HG02970 (cell line): ENCODE results near the gene SLC25A51.
"Not testable (repeated sequence)": the region's sequence is repeated elsewhere in the genome, so short reads cannot be mapped to it uniquely, and the experiment has no call there.

ENCODE experiments used
- ATAC-seq: cut with Tn5 transposase; IDR thresholded peaks from one replicate; pipeline ENCODE4 v1.9.1; 2021; ENCODE audit warnings: mild to moderate bottlenecking, moderate library complexity, moderate number of reproducible peaks; ENCODE audit not compliant: unreplicated experiment, low FRiP score

SLC25A51 gene

DNA sequence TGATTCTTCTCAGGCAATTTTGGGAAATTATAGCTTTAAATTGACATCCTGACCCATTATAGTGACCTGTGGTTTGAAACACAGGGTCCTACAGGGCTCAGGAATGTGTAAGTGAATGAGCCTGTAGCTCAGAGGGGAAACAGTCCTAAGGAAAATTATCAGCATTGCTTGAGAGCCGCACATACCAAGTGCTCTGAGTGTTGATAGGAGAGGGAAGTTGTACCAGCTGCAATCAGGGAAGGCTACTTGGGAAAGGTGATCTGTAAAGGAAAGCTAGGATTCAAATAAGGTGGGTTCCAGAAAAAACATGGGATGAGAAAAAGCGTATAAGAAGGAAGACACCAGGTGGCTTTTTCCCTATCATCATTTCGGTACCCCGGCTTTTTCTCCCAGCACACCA lies 4.4 kb upstream of the SLC25A51 start:
- no peak for ATAC-seq

DNA sequence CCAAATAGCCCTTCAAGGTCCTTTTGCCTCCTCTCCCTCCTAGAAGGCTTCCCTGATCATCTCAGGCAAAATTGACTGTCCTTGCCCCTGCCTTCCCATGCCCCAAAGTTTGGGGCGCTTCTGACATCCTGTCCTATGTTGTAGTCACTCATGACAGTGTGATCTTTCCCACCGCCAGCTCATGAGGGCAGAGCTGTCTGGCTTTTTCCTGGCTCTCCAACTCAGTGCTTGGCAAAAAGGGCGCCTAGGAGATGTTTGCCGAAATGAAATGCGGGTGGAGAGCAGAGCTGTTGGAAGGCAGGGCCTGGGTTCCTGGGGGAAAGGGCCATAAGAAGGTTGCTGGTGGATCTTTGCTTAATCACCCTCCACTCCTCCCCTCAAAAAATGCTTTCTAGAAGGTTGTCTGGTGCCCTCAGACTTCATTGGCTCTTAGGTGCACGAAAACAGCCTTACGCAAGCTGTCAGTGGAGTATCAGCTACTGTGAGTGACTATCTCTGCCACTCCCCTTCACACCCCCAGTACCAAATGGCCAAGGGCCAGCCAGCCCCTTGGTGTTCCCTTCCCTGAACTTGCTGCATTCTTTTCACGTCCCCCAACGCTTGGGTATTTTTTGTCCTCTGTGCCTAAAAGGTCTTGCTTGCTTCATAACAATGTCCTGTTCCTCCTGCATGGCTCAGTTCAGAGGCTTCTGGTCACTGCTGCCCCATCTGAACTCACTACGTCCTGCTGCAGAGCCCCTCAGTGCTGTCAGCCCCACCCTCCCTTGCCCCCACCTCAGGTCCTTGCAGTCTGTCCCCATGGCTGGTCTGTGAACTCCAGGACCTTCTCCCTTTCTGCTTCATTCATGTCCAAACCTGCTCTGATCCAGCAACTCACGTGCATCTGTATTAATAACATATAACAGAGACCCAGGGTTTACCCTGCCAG lies 2.6 kb upstream of the SLC25A51 start:
- ATAC-seq = no peak

DNA sequence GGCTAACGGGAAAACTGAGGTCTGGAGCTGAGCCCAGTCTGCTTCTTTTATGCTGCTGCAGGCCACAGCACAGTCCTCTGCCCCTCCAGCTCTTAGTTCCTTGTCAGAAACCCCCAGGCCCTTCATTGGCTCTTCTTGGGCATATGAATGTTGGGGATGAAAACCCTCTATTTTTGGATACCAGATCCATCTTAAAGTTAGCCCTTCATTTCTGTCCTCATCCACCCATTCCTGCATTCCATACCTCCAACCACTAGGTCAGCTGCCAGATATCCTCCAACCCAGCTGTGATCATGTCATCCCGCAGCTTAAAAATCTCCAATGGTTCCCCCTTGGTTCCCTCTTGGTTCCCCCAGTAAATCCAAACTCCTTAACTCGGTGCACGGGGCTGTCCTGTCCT lies 1.8 kb upstream of the SLC25A51 start:
- no peak for ATAC-seq

DNA sequence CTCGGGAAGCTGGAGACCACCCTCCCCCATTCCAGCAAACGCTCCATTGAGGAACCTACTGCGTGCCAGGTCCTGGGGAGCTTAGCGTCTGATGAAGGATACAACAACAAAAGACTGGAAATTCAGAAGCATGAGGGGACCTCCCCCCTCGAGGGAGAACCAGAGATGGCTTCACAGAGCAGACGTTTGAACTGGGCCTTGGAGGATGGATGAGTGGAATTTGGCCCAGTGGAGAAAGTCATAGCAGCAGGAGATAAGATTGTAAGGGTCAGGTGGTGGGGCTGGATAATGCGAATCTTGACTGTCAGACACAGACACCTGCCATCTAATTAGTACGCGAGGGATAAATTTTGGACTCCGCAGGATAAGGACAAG lies 1.2 kb upstream of the SLC25A51 start:
- no peak for ATAC-seq

DNA sequence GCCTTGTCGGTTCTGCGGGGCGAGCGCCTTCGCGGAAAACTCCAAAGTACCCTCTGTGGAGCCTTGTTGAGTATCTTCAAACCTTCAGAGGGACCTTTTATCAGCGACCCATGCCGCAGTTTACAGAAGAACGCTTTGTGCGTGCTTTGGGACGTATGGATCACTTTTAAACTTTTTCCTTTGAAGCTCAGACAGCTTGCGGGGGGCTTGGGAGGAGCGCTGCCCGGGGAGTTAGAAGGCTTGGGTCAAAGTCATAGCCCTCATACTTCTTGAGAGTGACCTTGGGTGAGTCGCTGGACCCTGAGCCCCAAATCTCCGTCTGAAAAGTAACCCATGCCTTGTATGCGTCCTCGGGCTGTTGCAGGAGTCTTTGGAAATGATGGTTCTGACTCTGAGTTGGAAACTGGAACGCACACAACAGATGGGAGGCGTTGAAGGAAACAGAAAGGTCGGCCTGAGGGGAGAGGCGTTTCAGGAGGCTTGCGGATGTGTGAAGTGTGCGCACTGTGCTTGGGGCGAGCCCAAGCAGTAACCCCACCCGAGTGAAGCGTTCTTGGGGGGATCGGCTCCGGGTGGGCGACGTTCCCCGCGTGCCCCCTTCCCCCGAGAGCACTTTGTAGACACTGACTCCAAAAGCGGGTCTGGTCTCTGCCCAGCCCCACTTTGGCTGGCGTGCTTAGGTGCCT lies 661 bp upstream of the SLC25A51 start:
- ATAC-seq = no peak

DNA sequence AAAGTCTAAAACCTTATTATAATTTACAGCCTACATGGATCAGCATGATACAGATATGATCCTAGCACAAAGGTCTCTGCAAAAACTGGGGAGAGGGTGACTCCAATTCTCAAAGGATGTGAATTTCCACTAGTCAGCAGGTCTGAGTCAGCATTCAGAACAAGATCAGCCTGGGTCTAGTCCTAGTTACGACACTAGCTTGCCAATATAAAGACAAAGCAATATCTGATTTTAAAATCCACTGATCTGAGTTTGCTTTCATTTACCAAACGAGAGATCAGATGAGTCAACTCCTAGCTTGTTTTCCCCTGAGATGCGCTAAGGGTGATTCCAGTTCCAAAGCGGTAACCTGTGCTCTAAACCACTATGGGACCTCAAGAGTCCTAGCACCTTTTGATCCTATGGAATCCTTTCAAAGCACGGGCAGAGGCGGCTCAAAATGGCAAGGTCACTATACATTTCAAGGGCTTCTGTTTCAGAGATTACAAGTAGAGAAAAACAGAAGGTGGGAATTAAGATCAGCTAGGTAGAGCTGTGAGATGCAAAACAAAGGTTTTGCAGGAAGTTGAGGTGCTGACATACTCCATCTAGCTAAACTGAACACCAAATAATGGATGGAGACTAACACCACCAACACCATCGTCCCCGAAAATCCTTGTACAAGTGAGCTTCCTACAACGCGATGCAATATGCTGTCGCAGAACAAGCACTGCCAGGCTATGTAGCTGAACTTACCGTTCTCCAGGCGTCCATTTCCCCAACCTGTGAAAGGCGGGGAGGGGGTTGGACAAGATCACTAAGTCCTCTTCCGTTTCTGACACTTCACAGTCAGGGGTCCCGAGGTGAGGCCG lies 906 bp downstream of the SLC25A51 start:
- peak; percentile 1 for ATAC-seq

DNA sequence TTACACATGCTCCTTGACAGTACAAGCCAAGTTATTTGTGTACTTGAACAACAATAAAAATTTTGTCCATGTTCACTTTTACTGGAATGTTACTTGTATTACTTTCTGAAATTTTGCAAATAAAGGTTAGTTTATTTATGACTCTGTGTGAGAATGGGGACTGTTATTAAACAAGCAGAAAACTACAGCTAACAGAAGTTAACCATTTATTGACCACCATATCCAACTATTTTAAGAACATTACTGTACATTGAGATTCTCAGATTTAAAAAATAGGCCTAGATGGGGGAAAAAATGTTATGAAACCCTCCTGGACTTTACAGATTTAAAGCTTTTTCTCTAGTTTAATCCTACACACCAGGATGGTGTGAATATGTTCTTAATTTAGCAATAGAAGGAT lies 1.8 kb downstream of the SLC25A51 start:
- ATAC-seq = no peak

DNA sequence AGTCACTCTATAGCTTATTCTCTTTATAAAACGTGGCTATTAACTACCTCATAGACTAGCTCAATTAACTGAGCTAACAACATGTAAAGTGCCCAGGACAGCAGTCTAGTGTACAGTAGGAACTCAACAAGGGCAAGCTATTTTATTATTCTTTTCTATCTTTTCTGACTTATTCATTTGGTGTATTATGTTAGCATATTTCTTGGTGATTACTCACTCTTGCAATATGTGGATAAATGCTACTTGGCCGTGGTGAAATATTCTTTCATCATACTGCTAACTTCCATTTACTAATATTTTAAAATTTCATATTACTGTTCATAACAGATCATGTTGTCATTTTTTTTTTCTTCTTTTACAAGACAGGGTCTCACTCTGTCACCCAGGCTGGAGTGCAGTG lies 4.9 kb downstream of the SLC25A51 start:
- no peak for ATAC-seq

DNA sequence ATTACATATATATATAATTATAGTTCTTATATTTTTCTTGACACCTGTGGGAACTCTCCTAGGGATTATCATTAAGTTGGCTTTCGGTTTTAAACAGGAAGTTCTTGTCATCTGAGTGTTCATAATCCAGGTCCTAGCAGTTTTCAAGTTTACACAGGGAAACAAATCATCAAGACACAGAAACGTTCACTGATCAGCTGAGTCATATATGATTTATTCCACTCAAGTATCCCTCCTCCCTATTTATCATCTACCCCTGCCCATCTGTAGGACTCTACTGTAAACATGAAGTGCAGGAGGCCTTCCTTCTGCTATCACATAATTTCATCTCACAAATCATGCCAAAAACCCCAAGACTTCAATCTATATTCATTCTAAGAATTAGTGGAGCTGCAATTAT lies 6.3 kb downstream of the SLC25A51 start:
- ATAC-seq = no peak

DNA sequence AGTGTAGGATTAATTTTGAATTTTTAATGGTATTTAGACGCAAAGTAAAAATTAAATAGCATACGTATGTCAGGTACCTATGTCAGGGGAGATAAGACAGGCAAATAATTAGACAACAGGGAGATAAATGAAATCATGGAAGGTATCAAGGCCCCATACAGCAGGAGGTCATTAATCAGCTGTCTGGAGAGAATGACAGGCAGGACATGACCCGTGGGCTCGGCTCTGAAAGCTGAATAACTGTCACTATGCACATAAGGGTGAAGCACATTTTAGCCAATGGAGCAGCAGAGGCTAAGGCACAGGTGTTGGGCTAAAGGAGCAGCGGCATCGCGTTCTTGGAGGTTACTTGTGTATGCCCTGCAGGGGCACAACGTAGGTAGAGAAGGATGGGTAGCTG lies 11.9 kb downstream of the SLC25A51 start:
- no peak for ATAC-seq

DNA sequence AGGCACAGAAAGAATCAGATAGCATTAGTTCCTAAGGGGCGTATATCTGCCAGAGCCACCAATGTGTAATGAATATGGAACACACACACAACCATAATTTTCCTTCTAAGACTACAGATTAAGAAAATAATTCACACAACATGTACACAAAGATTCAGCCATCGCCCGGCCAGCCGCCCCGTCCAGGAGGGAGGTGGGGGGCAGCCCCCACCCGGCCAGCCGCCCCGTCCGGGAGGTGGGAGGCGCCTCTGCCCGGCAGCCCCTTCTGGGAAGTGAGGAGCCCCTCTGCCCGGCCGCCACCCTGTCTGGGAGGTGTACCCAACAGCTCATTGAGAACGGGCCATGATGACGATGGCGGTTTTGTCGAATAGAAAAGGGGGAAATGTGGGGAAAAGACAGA lies 12.9 kb downstream of the SLC25A51 start:
- not testable (repeated sequence) for ATAC-seq

DNA sequence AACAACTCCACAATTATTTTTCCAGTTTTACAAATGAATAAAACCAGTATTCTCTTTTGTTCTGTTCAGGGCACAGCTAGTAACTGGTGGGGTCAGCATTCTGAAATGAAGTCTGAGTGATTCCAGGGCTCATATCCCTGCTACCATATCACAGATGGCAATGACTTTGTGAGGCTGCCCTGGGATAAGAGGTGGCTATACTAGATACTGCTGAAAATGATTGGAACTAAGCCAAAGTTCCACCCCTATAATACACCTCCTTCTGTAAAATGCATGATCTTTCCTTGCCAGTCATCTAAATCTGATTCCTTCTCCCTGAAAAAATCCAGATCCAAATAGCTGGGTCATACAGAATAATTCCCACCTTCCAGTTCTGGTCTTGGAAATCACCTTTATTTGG lies 14.4 kb downstream of the SLC25A51 start:
- ATAC-seq = no peak

DNA sequence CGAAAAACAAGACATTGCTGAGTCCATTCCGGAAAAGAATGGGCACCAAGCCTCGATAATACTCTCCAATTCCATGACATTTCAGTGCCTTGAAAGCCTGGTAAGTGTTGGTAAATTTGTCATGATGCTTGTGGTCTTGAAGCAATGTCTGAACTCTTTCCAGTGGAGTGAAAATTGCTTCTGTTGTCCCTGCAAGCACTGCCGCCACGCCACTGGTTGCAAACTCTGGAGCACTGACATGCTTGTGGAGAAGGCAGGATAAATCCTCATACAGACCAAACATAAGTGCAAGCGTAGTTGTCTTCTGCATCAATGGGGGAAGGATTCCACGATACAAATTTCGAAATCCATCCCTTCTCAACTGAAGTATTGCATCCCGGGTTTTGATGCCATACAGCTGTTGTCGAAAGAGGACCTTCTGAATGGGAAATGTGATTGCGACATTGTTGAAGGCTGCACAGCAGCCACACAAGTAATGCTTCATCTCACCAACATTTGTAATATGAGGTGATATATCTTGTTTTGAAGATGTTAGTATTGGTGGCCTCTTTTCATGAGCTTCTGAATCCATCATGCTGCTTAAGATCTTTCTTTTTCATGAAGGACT lies 15.8 kb downstream of the SLC25A51 start:
- not testable (repeated sequence) for ATAC-seq

DNA sequence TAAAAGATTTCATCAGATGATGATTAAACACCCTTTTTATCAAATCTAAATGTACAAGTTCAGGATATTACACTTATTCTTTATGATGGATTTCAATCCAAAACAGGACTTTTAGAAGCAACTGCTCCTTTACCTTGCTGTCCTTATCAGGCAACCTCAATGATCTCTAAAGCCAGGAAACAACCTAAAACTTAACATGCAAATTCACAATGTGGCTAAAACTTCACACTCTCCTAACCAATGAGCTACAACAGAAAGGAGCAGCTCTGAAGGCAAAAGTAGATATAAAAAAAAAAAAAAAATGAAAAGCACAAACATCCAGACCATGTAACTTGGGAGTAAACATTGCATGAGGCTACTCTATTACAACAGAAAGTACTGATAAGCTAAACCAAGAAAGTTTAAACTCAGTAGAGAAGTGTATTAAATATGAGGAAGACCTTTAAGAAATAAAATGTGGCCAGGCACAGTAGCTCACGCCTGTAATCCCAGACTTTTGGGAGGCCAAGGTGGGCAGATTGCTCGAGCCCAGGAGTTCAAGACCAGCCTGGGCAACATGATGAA lies 22.9 kb downstream of the SLC25A51 start:
- no peak for ATAC-seq

DNA sequence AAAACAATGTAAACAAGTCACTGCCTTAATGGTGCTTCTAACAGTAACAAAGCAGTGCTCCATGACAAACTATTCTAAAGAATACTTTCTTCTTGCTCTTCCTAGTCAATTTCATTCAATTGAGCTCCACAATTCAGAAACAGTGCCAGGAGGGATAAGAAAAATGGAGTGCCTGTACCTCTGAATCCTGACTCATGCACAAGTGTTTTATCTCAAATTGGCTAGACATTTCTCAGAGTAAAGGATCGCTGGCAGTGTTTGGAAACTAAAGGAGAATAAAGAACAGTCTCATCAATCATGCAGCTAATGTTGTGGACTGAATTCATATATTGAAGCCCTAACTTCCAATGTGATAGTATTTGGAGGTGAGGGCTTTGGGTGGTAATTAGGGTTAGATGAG lies 27.6 kb downstream of the SLC25A51 start:
- no peak for ATAC-seq

DNA sequence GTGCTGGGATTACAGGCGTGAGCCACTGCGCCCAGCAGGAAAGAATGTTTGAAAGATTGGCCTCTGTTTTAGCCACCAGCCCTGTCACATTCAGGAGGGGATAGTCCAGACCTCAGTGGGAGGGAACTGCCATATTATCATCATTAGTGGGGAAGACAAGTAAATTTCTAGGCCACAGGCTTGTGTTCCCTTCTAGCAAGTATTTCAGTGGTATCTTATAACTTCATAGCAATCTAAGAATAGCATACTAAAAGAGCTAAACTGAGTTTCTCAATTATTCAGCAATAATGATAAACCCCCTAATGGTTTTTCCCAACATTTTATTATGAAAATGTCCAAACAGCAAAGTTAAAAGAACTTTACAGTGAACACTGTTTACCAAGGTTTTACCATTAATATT lies 30.0 kb downstream of the SLC25A51 start:
- ATAC-seq = no peak

DNA sequence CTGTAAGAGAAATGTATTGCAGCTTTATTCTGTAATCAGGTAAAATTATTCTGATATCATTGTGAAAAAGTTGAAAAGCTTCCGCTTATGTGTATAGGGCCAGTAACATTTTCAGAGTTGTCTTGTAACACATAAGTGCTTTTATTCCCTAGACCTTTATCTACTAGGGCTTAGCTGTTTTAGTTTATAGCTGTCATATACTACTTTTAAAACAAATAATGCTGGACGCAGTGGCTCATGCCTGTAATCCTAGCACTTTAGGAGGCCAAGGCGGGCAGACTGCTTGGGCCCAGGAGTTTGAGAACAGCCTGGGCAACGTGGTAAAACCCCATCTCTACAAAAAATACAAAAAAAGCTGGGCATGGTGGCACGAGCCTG lies 33.1 kb downstream of the SLC25A51 start:
- no peak for ATAC-seq

DNA sequence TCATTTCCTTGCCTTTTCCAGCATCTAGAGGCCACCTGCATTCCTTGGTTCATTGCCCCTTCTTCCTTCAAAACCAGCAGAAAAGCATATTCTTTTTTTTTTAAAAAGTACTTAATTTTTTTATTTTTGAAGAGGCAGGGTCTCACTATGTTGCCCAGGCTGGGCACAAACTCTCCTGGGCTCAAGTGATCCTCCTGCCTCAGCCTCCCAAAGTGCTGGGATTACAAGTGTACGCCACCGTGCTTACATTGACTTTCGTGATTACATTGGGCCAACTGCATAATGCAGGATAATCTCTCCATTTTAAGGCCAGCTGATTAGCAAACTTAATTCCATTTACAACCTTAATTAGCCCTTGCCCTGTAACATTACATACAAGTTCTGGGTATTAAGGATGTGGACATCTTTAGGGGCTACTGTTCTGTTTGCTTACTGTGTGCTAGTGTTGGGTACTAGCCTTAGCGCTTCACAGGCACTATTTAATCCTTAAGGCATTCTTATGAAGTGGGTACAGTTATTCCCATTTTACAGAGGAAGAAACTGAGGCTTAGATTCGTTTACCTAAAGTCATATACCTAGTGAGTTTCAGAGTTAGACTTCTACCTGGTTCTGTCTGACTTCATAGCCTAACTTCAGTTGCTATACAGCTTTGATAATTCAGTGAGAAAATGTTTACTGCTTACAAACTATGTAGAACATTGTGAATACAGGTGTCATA lies 33.7 kb downstream of the SLC25A51 start:
- no peak for ATAC-seq

DNA sequence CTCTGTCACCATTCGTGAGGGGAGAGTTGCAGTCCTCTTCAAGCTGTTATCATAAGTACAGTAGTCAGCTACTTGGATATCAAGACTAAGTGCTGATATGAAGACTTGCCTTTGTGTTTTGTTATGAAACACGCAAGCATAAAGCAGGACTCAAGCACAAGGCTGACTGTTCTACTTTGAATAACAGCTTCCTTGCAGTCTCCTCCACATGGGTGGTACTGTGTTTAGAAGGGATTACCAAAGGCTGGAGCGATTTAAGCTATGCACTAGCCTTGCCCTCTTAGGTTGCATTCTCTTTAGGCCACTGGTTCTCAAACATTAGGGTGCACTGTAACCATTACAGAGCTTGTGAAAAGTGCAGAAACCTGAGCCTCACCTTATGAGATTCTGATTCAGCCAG lies 41.4 kb downstream of the SLC25A51 start:
- ATAC-seq = no peak

DNA sequence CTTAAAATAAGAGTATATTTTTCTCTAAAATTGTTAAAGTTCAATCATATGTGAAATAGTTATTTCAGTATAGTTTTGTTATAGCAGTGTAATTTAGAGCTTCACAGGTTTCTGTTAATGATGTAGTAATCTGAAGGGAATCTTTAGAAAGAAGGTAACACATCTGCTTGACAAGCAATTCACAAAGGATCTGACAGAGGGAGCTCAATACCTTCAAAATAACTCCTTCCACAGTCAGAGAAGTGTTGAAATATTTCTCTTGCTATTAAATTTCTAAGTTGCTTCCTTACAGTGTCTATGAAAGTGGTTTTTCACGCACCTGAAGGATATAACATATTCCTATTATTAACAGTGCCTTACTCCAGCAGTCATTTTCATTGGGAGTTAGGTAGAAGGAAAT lies 44.9 kb downstream of the SLC25A51 start:
- ATAC-seq = no peak
